Transverse colon (tissue), 4 donors: ENCODE results near the gene GCNT2.

Experiments used
- EP300 ChIP-seq: sonication (generic); formaldehyde crosslinking; IDR thresholded peaks from one replicate; pipeline ENCODE4 v1.6.1; 2017; ENCODE audit warnings: antibody characterized with exemption, low read depth
- POLR2AphosphoS5 ChIP-seq, 3 donors: sonication (generic); formaldehyde crosslinking; IDR thresholded peaks; one replicate each; pipeline ENCODE4 v1.6.1; 2016; ENCODE audit warnings: antibody characterized with exemption in 3 of 3
- TF ChIP-seq, protein P1 (sequence below), 5 experiments: fragments of 200-600 bp in 3 of 5; fragments of 450-650 bp in 2 of 5; sonication (generic) in 3 of 5; IDR thresholded peaks; 1 replicate in 2 of 5; 2 replicates in 3 of 5; pipeline ENCODE4 v1.5.1; 2016 to 2017; ENCODE audit warnings: antibody characterized with exemption in 5 of 5, inconsistent platforms in 3 of 5, mild to moderate bottlenecking in 2 of 5, moderate library complexity in 1 of 5

DNA sequence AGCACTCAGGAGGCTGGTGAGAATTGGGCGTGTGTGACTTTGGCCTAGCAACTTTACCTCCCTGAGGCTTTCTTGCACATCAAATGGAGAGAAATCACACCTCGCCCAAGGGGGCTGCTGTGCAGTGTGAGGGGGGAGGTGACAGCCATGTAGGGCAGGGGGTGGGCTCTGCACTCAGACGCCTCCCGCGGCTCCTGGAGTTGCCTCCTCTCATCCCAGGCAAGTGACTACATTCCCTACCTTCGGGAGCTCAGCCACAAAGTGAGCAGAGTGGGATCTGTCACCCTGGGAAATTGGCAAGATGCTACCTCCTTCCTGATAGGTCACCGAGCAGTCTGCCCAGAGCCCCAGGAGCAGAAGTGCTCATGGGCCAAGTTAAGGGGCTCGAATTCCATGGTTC lies 56.0 kb downstream of the GCNT2 start:
- TF ChIP-seq, protein P1, sequence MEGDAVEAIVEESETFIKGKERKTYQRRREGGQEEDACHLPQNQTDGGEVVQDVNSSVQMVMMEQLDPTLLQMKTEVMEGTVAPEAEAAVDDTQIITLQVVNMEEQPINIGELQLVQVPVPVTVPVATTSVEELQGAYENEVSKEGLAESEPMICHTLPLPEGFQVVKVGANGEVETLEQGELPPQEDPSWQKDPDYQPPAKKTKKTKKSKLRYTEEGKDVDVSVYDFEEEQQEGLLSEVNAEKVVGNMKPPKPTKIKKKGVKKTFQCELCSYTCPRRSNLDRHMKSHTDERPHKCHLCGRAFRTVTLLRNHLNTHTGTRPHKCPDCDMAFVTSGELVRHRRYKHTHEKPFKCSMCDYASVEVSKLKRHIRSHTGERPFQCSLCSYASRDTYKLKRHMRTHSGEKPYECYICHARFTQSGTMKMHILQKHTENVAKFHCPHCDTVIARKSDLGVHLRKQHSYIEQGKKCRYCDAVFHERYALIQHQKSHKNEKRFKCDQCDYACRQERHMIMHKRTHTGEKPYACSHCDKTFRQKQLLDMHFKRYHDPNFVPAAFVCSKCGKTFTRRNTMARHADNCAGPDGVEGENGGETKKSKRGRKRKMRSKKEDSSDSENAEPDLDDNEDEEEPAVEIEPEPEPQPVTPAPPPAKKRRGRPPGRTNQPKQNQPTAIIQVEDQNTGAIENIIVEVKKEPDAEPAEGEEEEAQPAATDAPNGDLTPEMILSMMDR (IDR thresholded peaks at IDR 0.05): no peak
- TF ChIP-seq EP300 (no peak), POLR2AphosphoS5 (IDR thresholded peaks at IDR 0.05) (no peak)
